Effector memory CD8-positive, alpha-beta T cell (primary cell): ENCODE measurements around the gene FIBCD1.
A peak's percentile ranks its signal among the peaks of the same experiment; 100 is the strongest.

ENCODE experiments used
- ATAC-seq: fragments of 150-1000 bp; cut with Tn5 transposase; replicated peaks from 2 replicates; pipeline ENCODE4 v1.10.0; 2021; ENCODE audit warnings: mild to moderate bottlenecking, moderate library complexity
- DNase-seq, 3 experiments: peaks; one replicate each; pipeline ENCODE4 v3.0.0; 2021
- H3K27ac Mint-ChIP-seq, 2 donors: one replicate each; pipeline ENCODE4 v1.8.0; 2022; ENCODE audit warnings: mild to moderate bottlenecking in 2 of 2, mixed read lengths in 2 of 2, moderate library complexity in 2 of 2
- H3K27me3 Mint-ChIP-seq, 2 donors: one replicate each; pipeline ENCODE4 v1.8.0; 2022; ENCODE audit warnings: mixed read lengths in 2 of 2
- H3K36me3 Mint-ChIP-seq: one replicate; pipeline ENCODE4 v1.8.0; 2022; ENCODE audit warnings: mild to moderate bottlenecking, moderate library complexity, mixed read lengths; ENCODE audit not compliant: insufficient read depth
- H3K4me1 Mint-ChIP-seq, 2 donors: one replicate each; pipeline ENCODE4 v1.8.0; 2022; ENCODE audit warnings: low read depth in 2 of 2, mixed read lengths in 2 of 2
- H3K4me3 Mint-ChIP-seq, 2 donors: one replicate each; pipeline ENCODE4 v1.8.0; 2022; ENCODE audit warnings: mild to moderate bottlenecking in 2 of 2, mixed read lengths in 2 of 2, moderate library complexity in 2 of 2
- H3K9me3 Mint-ChIP-seq, 2 donors: one replicate each; pipeline ENCODE4 v1.8.0; 2022; ENCODE audit warnings: mixed read lengths in 2 of 2

Gene FIBCD1

GRCh38 chr9:130943777-130944176 lies 4.7 kb upstream of the FIBCD1 start:
- peaks cover 11 to 12% of the 10 kb centered on the region in 2 donors for H3K4me1 Mint-ChIP-seq
- H3K27me3 Mint-ChIP-seq, result peaks cover 63 to 84% of the 10 kb centered on the region in 2 donors
- no peaks in the 10 kb centered on the region for H3K36me3 Mint-ChIP-seq
- H3K4me3 Mint-ChIP-seq, result no peak overlapping the region
- ATAC-seq, result no peak
- peaks cover 0 to 2% of the 10 kb centered on the region in 2 donors for H3K9me3 Mint-ChIP-seq
- H3K27ac Mint-ChIP-seq, result no peak overlapping the region
- no peak for DNase-seq

- peaks cover 12% of the 10 kb centered on the region in 2 donors for H3K4me1 Mint-ChIP-seq
- peaks cover 57 to 79% of the 10 kb centered on the region in 2 donors for H3K27me3 Mint-ChIP-seq
These were observed 4.2 kb upstream of the FIBCD1 start for GRCh38 chr9:130943221-130943620.

GRCh38 chr9:130942679-130943078 lies 3.6 kb upstream of the FIBCD1 start:
- Mint-ChIP-seq H3K27ac (no peak overlapping the region), H3K36me3 (no peaks in the 10 kb centered on the region), H3K4me3 (no peak overlapping the region), H3K9me3 (no peaks in the 10 kb centered on the region), H3K27me3 (peaks cover 55 to 78% of the 10 kb centered on the region in 2 donors), H3K4me1 (peaks cover 10 to 12% of the 10 kb centered on the region in 2 donors)
- ATAC-seq, result no peak
- DNase-seq, result no peak

More at GRCh38 chr9:130943221-130943620, 4.2 kb upstream of the FIBCD1 start:
- Mint-ChIP-seq H3K9me3 (peaks cover 0 to 2% of the 10 kb centered on the region in 2 donors), H3K36me3 (no peaks in the 10 kb centered on the region), H3K27ac (no peak overlapping the region), H3K4me3 (no peak overlapping the region)
- ATAC-seq (no peak), DNase-seq (no peak)

GRCh38 chr9:130942084-130942483 lies 3.0 kb upstream of the FIBCD1 start:
- no peak for ATAC-seq
- Mint-ChIP-seq H3K27me3 (peaks cover 55 to 78% of the 10 kb centered on the region in 2 donors), H3K9me3 (no peaks in the 10 kb centered on the region), H3K4me1 (peaks cover 10 to 12% of the 10 kb centered on the region in 2 donors), H3K36me3 (no peaks in the 10 kb centered on the region), H3K4me3 (no peak overlapping the region), H3K27ac (no peak overlapping the region)
- DNase-seq, result no peak

- H3K4me3 Mint-ChIP-seq, result peak overlapping the region; percentile 49 to 56
- no peak overlapping the region for H3K27ac Mint-ChIP-seq
- H3K36me3 Mint-ChIP-seq, result peaks cover under 1% of the 10 kb centered on the region
- ATAC-seq (peak; percentile 79), DNase-seq (peak; percentile 54 to 70 (median 60))
- H3K4me1 Mint-ChIP-seq, result peaks cover 10 to 12% of the 10 kb centered on the region in 2 donors
- no peaks in the 10 kb centered on the region for H3K9me3 Mint-ChIP-seq
- peaks cover 61 to 79% of the 10 kb centered on the region in 2 donors for H3K27me3 Mint-ChIP-seq
These were observed 1.9 kb upstream of the FIBCD1 start for GRCh38 chr9:130940693-130941576.

GRCh38 chr9:130940027-130940549 lies 1.0 kb upstream of the FIBCD1 start:
- DNase-seq (no peak), ATAC-seq (no peak)
- H3K36me3 Mint-ChIP-seq, result peaks cover 3% of the 10 kb centered on the region
- H3K4me1 Mint-ChIP-seq, result peaks cover 10 to 12% of the 10 kb centered on the region in 2 donors
- H3K27me3 Mint-ChIP-seq, result peaks cover 59 to 79% of the 10 kb centered on the region in 2 donors
- H3K4me3 Mint-ChIP-seq, result peak overlapping the region; percentile 49 to 56
- H3K9me3 Mint-ChIP-seq, result no peaks in the 10 kb centered on the region
- no peak overlapping the region for H3K27ac Mint-ChIP-seq

- no peak overlapping the region for H3K27ac Mint-ChIP-seq
- H3K36me3 Mint-ChIP-seq, result peaks cover 3% of the 10 kb centered on the region
- DNase-seq, result no peak
- H3K27me3 Mint-ChIP-seq, result peaks cover 64 to 79% of the 10 kb centered on the region in 2 donors
- no peaks in the 10 kb centered on the region for H3K9me3 Mint-ChIP-seq
- H3K4me3 Mint-ChIP-seq, result peak overlapping the region; percentile 43 to 49
- H3K4me1 Mint-ChIP-seq, result peaks cover 10 to 12% of the 10 kb centered on the region in 2 donors
- no peak for ATAC-seq
These were observed 469 bp upstream of the FIBCD1 start for GRCh38 chr9:130939405-130940026.

GRCh38 chr9:130938184-130938651 lies 829 bp downstream of the FIBCD1 start:
- H3K4me3 Mint-ChIP-seq, result peak overlapping the region in 1 of 2 donors; percentile 31

GRCh38 chr9:130937146-130938076 lies 1.6 kb downstream of the FIBCD1 start:
- no peak for ATAC-seq
- Mint-ChIP-seq H3K27ac (no peak overlapping the region), H3K4me3 (peak overlapping the region; percentile 6 to 31), H3K4me1 (peaks cover 12 to 15% of the 10 kb centered on the region in 2 donors), H3K36me3 (peaks cover 3% of the 10 kb centered on the region), H3K27me3 (peaks cover 67 to 83% of the 10 kb centered on the region in 2 donors), H3K9me3 (no peaks in the 10 kb centered on the region)
- no peak for DNase-seq

More at GRCh38 chr9:130938184-130938651, 829 bp downstream of the FIBCD1 start:
- ATAC-seq (no peak), DNase-seq (no peak)
- H3K4me1 Mint-ChIP-seq, result peaks cover 10 to 12% of the 10 kb centered on the region in 2 donors
- H3K9me3 Mint-ChIP-seq, result no peaks in the 10 kb centered on the region
- peaks cover 60 to 79% of the 10 kb centered on the region in 2 donors for H3K27me3 Mint-ChIP-seq
- peaks cover 3% of the 10 kb centered on the region for H3K36me3 Mint-ChIP-seq
- no peak overlapping the region for H3K27ac Mint-ChIP-seq

GRCh38 chr9:130936285-130937117 lies 2.5 kb downstream of the FIBCD1 start:
- H3K27ac Mint-ChIP-seq, result no peak overlapping the region
- DNase-seq, result no peak
- H3K4me1 Mint-ChIP-seq, result peaks cover 12 to 15% of the 10 kb centered on the region in 2 donors
- H3K27me3 Mint-ChIP-seq, result peaks cover 62 to 82% of the 10 kb centered on the region in 2 donors
- H3K4me3 Mint-ChIP-seq, result peak overlapping the region; percentile 3 to 6
- no peaks in the 10 kb centered on the region for H3K9me3 Mint-ChIP-seq
- no peak for ATAC-seq
- peaks cover 3% of the 10 kb centered on the region for H3K36me3 Mint-ChIP-seq

GRCh38 chr9:130935648-130936271 lies 3.3 kb downstream of the FIBCD1 start:
- Mint-ChIP-seq H3K4me1 (peaks cover 7 to 9% of the 10 kb centered on the region in 2 donors), H3K4me3 (no peak overlapping the region), H3K27me3 (peaks cover 54 to 78% of the 10 kb centered on the region in 2 donors), H3K27ac (no peak overlapping the region), H3K9me3 (no peaks in the 10 kb centered on the region), H3K36me3 (peaks cover 3% of the 10 kb centered on the region)
- no peak for DNase-seq
- no peak for ATAC-seq
